Measurements from ENCODE around the gene RFFL.

RFFL gene

DNA sequence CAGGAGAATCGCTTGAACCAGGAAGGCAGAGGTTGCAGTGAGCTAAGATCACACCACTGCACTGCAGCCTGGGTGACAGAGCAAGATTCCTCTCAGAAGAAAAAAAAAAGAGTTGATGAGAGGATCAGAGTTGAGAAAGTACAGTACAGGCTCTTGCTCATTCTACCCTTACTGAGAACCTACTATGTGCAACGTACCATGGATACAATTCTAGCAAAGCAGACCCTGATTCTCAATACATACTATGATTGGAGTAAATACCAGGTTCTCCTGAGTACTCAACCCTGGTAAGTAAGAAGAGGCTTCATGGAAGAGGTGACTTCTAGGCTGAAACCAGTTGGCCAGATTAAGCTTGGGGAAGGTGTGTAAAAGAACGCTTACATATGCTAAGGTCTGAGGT lies 1.2 kb downstream of the RFFL start:
- TF ChIP-seq, protein P1, sequence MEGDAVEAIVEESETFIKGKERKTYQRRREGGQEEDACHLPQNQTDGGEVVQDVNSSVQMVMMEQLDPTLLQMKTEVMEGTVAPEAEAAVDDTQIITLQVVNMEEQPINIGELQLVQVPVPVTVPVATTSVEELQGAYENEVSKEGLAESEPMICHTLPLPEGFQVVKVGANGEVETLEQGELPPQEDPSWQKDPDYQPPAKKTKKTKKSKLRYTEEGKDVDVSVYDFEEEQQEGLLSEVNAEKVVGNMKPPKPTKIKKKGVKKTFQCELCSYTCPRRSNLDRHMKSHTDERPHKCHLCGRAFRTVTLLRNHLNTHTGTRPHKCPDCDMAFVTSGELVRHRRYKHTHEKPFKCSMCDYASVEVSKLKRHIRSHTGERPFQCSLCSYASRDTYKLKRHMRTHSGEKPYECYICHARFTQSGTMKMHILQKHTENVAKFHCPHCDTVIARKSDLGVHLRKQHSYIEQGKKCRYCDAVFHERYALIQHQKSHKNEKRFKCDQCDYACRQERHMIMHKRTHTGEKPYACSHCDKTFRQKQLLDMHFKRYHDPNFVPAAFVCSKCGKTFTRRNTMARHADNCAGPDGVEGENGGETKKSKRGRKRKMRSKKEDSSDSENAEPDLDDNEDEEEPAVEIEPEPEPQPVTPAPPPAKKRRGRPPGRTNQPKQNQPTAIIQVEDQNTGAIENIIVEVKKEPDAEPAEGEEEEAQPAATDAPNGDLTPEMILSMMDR (IDR thresholded peaks at IDR 0.05; ENCODE audit: borderline replicate concordance, control extremely low read depth, extremely low read depth, insufficient read depth, missing control alignments): no peak
- DNase-seq (ENCODE audit: low spot score): no peak
- in situ Hi-C loops (cut with MboI; ENCODE audit: low sequenced_read_pairs, unreplicated experiment): no loop called here

DNA sequence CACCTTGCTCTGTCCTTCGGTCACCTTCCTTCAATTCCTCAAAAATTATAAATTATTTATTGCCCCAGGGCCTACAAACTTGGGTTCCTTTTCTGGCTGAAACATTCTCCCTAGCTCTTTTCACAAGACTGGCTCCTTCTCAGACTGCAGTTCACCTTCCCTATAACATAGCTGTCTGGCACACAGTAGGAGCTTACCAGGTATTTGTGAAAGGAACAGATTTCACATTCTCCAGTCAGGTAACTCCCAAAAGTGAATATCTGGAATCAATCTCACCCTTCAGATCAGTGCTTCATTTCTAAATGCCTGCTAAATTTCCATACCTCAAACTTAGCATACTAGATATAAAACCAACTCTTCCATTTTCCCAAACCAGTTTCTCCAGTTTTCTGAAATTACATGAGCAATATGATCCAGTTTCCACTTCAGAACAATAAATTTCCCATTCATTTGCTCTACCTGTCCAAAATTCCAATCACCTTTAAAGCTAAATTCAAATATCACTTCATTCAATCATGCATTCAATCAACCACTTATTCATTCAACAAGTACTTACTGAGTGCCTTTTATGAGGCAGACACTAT lies 6.1 kb downstream of the RFFL start:
- in situ Hi-C loops (cut with MboI; ENCODE audit: low sequenced_read_pairs, unreplicated experiment): no loop called here
- TF ChIP-seq, protein P1 (IDR thresholded peaks at IDR 0.05; ENCODE audit: borderline replicate concordance, control extremely low read depth, extremely low read depth, insufficient read depth, missing control alignments): no peak
- no peak for DNase-seq (ENCODE audit: low spot score)

DNA sequence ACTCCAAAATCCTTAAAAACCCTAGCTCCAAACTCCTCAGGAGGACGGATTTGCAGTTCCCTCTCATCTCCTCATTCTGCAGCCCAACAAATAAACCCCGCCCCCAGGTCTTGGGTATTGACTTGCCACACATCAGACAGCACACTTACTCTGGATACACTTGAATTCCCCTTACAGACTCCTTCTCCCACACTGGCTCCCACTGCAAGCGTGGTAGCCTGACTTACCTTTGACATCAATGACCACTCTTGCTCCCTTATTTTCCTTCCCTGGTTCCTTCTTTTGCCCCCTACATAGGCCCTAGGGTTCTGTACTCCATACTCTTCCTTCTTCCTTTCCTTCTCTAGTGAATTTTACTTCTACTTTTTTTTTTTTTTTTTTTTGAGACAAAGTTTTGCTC lies 7.5 kb downstream of the RFFL start:
- in situ Hi-C loops (cut with MboI; ENCODE audit: low sequenced_read_pairs, unreplicated experiment): no loop called here
- no peak for DNase-seq (ENCODE audit: low spot score)
- TF ChIP-seq, protein P1 (IDR thresholded peaks at IDR 0.05; ENCODE audit: borderline replicate concordance, control extremely low read depth, extremely low read depth, insufficient read depth, missing control alignments): no peak

DNA sequence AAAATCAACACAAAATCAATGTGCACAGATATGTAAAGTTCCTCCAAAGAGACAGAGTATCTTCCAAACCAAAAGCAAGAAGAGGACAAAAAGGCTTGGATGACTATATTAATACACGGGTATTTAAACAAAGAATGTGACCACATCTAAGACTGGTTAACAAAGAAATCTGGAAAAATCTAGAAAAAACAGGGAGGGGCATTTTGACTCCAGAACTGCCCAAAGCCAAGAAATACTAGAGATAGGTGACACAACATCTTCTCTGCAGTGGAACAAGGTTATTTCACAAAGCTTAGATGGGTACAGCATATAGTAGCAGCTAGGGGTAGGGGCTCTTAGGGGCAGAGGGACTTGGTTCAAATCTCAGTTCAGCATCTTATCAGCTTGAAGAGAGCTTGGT lies 10.3 kb downstream of the RFFL start:
- in situ Hi-C loops (cut with MboI; ENCODE audit: low sequenced_read_pairs, unreplicated experiment): no loop called here
- TF ChIP-seq, protein P1 (IDR thresholded peaks at IDR 0.05; ENCODE audit: borderline replicate concordance, control extremely low read depth, extremely low read depth, insufficient read depth, missing control alignments): no peak
- DNase-seq (ENCODE audit: low spot score): no peak

DNA sequence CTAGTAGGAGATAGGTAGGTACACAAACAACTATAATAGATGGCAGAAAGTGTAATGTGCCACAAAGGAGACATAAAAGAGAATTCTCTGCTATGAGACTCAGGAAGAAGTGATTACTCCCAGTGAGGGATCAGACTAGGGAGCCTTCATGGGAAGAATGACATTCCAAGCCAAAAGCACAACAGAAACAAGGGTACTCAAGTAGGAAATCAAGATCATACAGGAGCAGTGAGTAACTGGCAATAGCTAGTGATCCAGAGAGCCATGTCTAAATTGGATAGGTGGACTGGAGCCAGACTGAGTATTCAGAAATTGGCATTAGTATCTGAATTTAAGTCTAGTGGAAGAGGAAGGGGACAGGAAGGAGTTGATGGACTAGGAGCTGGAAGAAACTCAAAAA lies 10.7 kb downstream of the RFFL start:
- no peak for DNase-seq (ENCODE audit: low spot score)
- TF ChIP-seq, protein P1 (IDR thresholded peaks at IDR 0.05; ENCODE audit: borderline replicate concordance, control extremely low read depth, extremely low read depth, insufficient read depth, missing control alignments): no peak
- in situ Hi-C loops (cut with MboI; ENCODE audit: low sequenced_read_pairs, unreplicated experiment): no loop called here

DNA sequence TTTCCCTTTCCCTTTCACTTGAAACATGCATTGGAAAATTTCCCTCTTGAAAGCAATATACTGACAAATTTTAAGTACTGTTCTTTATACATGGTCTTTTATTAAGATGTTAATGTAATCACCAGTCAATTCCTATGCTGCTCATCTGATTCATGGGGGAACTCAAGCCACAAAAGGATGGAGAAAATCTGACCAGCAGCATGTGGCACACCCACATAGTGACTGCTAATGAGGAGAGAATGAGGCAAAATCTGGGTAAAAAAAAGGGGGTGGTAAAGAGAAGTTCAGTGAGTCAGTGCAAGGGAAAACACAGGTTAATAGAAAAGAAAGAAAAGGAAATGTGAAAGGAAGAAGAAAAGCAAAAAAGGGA lies 11.3 kb downstream of the RFFL start:
- DNase-seq (ENCODE audit: low spot score): no peak
- TF ChIP-seq, protein P1 (IDR thresholded peaks at IDR 0.05; ENCODE audit: borderline replicate concordance, control extremely low read depth, extremely low read depth, insufficient read depth, missing control alignments): no peak
- in situ Hi-C loops (cut with MboI; ENCODE audit: low sequenced_read_pairs, unreplicated experiment): no loop called here

Data from GM13976 (cell line).